Fibroblast of lung (primary cell): ENCODE results near the gene LRSAM1. TPM values are rescaled to one million over a fixed set of nuclear protein-coding genes. Genes with fewer than 3 reads are reported as not detected.

Experiments used
- DNase-seq, 2 donors: peaks; one replicate each; pipeline versions ENCODE4 v3.0.0 to v3.0.0-alpha.2; 2010; ENCODE audit warnings: low read depth in 2 of 2
- H2AFZ ChIP-seq: 2 replicates; pipeline ENCODE4 v1.5.1; 2012; ENCODE audit warnings: low read length, control low read depth, inconsistent platforms
- H3K27ac ChIP-seq: 2 replicates; pipeline ENCODE4 v1.5.1; 2011; ENCODE audit warnings: low read length, control low read depth; ENCODE audit not compliant: insufficient read depth
- H3K27me3 ChIP-seq: 2 replicates; pipeline ENCODE4 v1.5.1; 2011; ENCODE audit warnings: mild to moderate bottlenecking, low read length; ENCODE audit not compliant: control insufficient read depth, insufficient read depth
- H3K36me3 ChIP-seq: 2 replicates; pipeline ENCODE4 v1.5.1; 2011; ENCODE audit warnings: low read length; ENCODE audit not compliant: control insufficient read depth, insufficient read depth
- H3K4me1 ChIP-seq: 2 replicates; pipeline ENCODE4 v1.5.1; 2011; ENCODE audit warnings: low read length; ENCODE audit not compliant: control insufficient read depth, insufficient read depth; ENCODE audit errors: extremely low read depth
- H3K4me2 ChIP-seq: 2 replicates; pipeline ENCODE4 v1.5.1; 2011; ENCODE audit warnings: low read length, control low read depth; ENCODE audit not compliant: insufficient read depth; ENCODE audit errors: extremely low read depth
- H3K4me3 ChIP-seq, 4 experiments: fragments of 200-600 bp in 1 of 4; sonication (generic) in 1 of 4; replicated peaks in 1 of 4; 2 replicates each; pipeline ENCODE4 v1.5.1; 2011 to 2016; ENCODE audit warnings: low read length in 4 of 4, low read depth in 3 of 4, mild to moderate bottlenecking in 3 of 4, control low read depth in 2 of 4, inconsistent platforms in 1 of 4, mixed read lengths in 1 of 4; ENCODE audit not compliant: insufficient read depth in 1 of 4; ENCODE audit errors: control extremely low read depth in 1 of 4
- H3K79me2 ChIP-seq: 2 replicates; pipeline ENCODE4 v1.5.1; 2012; ENCODE audit warnings: mild to moderate bottlenecking, low read length, inconsistent platforms; ENCODE audit not compliant: control insufficient read depth, insufficient read depth
- H3K9ac ChIP-seq: 2 replicates; pipeline ENCODE4 v1.5.1; 2011; ENCODE audit warnings: mild to moderate bottlenecking, low read length, control low read depth; ENCODE audit not compliant: insufficient read depth
- H3K9me3 ChIP-seq: 2 replicates; pipeline ENCODE4 v1.5.1; 2012; ENCODE audit warnings: low read depth, low read length; ENCODE audit not compliant: control insufficient read depth, insufficient read depth
- H4K20me1 ChIP-seq: 2 replicates; pipeline ENCODE4 v1.5.1; 2011; ENCODE audit warnings: low read length; ENCODE audit not compliant: control insufficient read depth, insufficient read depth; ENCODE audit errors: extremely low read depth
- EZH2 ChIP-seq: IDR thresholded peaks from 2 replicates; pipeline ENCODE4 v1.5.1; 2012; ENCODE audit warnings: low read length, control low read depth, mild to moderate bottlenecking; ENCODE audit errors: missing control alignments
- polyA plus RNA-seq, 2 donors: library from polyadenylated mRNA; depleted of rRNA in 1 of 2; stranded (reverse) in 1 of 2; unstranded in 1 of 2; fragments of >200 nt; gene quantifications; 2 replicates each; pipeline ENCODE4 v1.2.1, GENCODE V29; 2011 to 2012; ENCODE audit warnings: missing spikeins in 1 of 2
- total RNA-seq: library from RNA; depleted of rRNA; stranded (reverse); fragments of >200 nt; gene quantifications from 2 replicates; pipeline ENCODE4 v1.2.1, GENCODE V29; 2014
- TF ChIP-seq, protein P1 (sequence below), 2 donors: IDR thresholded peaks in 1 of 2; conservative IDR thresholded peaks in 1 of 2; 1 replicate in 1 of 2; 2 replicates in 1 of 2; pipeline ENCODE4 v1.5.1; 2011 to 2012; ENCODE audit warnings: low read length in 2 of 2, control low read depth in 1 of 2, inconsistent platforms in 1 of 2, low read depth in 1 of 2, mild to moderate bottlenecking in 1 of 2

Gene LRSAM1
- total and polyA plus RNA-seq, 2 donors (not counting 1 experiment from before 2014, with no cell fraction given), result 6.8 to 18.0 TPM

DNA sequence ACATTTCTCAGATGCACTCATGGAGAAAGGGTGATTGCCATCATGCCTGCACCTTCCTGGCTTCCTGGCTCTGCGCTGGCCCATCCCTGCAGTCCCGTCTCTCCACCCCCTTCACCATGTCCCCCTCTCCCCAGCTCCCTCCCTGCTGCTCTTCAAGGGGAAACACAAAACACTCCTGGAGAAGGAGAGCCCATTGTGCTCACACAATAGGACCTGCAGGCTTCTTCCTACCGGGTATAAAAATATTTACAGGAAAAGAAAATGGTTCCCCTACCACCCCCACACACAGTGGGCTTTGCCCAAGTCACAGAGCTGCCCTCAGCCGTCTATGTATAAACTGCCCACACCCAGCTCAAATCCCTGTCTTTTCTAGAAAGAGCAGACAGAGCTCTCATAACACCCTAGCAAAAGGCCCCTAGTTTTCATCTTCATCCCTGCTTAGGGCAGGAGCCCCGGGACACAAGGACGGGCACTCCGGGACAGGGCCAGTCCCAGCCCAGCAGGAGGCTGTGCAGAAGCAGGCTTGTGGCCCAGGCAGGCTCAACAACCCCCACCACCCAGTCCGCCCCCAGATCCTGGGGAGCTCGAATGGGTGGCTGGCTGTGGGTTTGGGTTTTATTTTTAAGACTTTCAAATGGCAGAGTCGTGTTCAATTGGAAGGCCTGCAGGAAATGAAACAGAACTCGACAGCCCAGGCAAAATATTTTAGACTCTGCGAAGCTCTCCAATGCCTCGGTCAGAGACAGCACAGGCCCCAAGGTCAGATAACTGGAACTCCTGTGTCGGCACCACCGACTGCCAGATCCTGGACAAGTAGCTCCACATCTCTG is 77.3 kb downstream of the LRSAM1 start:
- Histone ChIP-seq H2AFZ (no peak overlapping the region), H3K36me3 (peaks cover 51% of the 10 kb centered on the region), H3K4me1 (peaks cover 7% of the 10 kb centered on the region), H3K4me3 (no peak overlapping the region), H3K27ac (no peak overlapping the region), H4K20me1 (no peaks in the 10 kb centered on the region), H3K4me2 (no peak overlapping the region), H3K79me2 (peaks cover 89% of the 10 kb centered on the region), H3K9me3 (no peaks in the 10 kb centered on the region), H3K9ac (no peak overlapping the region), H3K27me3 (no peaks in the 10 kb centered on the region)
- TF ChIP-seq, protein P1, sequence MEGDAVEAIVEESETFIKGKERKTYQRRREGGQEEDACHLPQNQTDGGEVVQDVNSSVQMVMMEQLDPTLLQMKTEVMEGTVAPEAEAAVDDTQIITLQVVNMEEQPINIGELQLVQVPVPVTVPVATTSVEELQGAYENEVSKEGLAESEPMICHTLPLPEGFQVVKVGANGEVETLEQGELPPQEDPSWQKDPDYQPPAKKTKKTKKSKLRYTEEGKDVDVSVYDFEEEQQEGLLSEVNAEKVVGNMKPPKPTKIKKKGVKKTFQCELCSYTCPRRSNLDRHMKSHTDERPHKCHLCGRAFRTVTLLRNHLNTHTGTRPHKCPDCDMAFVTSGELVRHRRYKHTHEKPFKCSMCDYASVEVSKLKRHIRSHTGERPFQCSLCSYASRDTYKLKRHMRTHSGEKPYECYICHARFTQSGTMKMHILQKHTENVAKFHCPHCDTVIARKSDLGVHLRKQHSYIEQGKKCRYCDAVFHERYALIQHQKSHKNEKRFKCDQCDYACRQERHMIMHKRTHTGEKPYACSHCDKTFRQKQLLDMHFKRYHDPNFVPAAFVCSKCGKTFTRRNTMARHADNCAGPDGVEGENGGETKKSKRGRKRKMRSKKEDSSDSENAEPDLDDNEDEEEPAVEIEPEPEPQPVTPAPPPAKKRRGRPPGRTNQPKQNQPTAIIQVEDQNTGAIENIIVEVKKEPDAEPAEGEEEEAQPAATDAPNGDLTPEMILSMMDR (conservative IDR thresholded peaks at IDR 0.05 in 1 of 2, IDR thresholded peaks at IDR 0.05 in 1 of 2; ENCODE audit: low read depth in 1 of 2, low read length in 2 of 2), result no peak
- no peak for TF ChIP-seq EZH2
- no peak for DNase-seq

DNA sequence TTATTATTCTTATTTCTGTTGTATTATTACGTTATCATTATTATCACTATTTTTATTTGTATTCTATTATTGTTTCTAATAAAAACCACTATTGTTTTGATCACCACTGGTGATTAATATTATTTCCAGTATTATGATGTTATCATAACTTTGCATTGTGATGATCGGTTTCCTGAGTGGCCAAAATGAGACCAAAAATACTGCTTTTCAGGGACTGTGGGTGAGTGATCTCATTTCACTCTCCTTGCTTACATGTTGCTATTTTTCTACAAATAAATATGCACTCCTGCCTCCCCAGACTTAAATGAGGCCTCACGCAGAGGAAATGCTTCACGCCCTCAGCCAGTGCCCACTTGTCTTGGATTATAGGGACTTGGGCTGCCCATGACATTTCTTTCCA is 78.4 kb downstream of the LRSAM1 start:
- H3K27ac ChIP-seq, result no peak overlapping the region
- H2AFZ ChIP-seq, result no peak overlapping the region
- H3K9me3 ChIP-seq, result no peaks in the 10 kb centered on the region
- DNase-seq, result no peak
- no peak for TF ChIP-seq EZH2
- TF ChIP-seq, protein P1 (conservative IDR thresholded peaks at IDR 0.05 in 1 of 2, IDR thresholded peaks at IDR 0.05 in 1 of 2; ENCODE audit: low read depth in 1 of 2, low read length in 2 of 2), result no peak
- peaks cover 46% of the 10 kb centered on the region for H3K36me3 ChIP-seq
- H3K27me3 ChIP-seq, result no peaks in the 10 kb centered on the region
- no peaks in the 10 kb centered on the region for H4K20me1 ChIP-seq
- H3K4me1 ChIP-seq, result peaks cover 9% of the 10 kb centered on the region
- peaks cover 89% of the 10 kb centered on the region for H3K79me2 ChIP-seq
- H3K4me2 ChIP-seq, result no peak overlapping the region
- no peak overlapping the region for H3K9ac ChIP-seq
- no peak overlapping the region for H3K4me3 ChIP-seq

GRCh38 chr9:127530206-127530941 is 79.1 kb downstream of the LRSAM1 start:
- no peak overlapping the region for H3K27ac ChIP-seq
- TF ChIP-seq EZH2, result no peak
- TF ChIP-seq, protein P1 (conservative IDR thresholded peaks at IDR 0.05 in 1 of 2, IDR thresholded peaks at IDR 0.05 in 1 of 2; ENCODE audit: low read depth in 1 of 2, low read length in 2 of 2), result no peak
- H4K20me1 ChIP-seq, result no peaks in the 10 kb centered on the region
- no peaks in the 10 kb centered on the region for H3K9me3 ChIP-seq
- no peak overlapping the region for H3K4me3 ChIP-seq
- H3K79me2 ChIP-seq, result peaks cover 89% of the 10 kb centered on the region
- H3K9ac ChIP-seq, result no peak overlapping the region
- DNase-seq, result no peak
- H3K36me3 ChIP-seq, result peaks cover 40% of the 10 kb centered on the region
- no peaks in the 10 kb centered on the region for H3K27me3 ChIP-seq
- no peak overlapping the region for H2AFZ ChIP-seq
- peaks cover 9% of the 10 kb centered on the region for H3K4me1 ChIP-seq
- H3K4me2 ChIP-seq, result no peak overlapping the region
